HG03064 (cell line): ENCODE results near the gene TBRG1.
A peak's percentile ranks its signal among the peaks of the same experiment; 100 is the strongest.

Source experiments
- ATAC-seq: cut with Tn5 transposase; IDR thresholded peaks from one replicate; pipeline ENCODE4 v1.9.1; 2021; ENCODE audit warnings: low read depth; ENCODE audit not compliant: unreplicated experiment

The TBRG1 gene

DNA sequence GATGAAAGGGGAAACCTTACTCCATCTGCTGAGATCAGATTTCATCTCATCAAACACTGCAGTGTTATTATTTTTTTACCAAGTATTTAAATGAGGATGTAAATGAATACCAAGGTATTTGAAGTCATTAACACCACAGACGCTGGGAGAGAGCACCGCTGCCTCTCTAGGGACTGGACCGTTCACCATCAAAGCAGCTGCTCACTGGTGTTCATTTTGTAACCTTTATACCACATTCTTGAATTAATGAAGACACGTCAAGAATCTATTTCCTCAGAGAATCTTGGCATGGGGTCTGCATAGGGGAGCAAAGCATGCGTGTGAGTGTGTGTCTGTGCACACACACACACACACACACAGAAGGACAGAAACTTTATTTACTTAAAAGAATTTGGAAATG, 35.2 kb downstream of the TBRG1 start:
- ATAC-seq = no peak

DNA sequence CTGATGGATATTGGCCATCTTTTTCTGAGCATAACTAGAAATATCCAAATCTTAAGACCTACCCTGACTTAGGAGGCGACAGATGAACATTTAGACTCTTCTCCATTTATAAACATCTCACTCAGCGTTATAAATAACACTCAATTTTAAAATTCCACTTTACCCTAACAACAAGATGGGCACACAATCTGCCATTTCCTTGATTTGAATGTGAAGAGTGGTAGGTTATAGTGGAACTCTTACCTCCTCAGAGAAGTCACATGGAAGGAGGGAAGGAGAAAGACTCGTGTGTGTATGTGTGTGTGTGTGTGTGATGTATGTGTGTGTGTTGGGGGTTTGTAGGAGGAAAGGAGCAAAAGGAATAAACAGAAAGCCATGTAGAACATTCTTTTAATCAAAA, 35.8 kb downstream of the TBRG1 start:
- ATAC-seq = no peak

DNA sequence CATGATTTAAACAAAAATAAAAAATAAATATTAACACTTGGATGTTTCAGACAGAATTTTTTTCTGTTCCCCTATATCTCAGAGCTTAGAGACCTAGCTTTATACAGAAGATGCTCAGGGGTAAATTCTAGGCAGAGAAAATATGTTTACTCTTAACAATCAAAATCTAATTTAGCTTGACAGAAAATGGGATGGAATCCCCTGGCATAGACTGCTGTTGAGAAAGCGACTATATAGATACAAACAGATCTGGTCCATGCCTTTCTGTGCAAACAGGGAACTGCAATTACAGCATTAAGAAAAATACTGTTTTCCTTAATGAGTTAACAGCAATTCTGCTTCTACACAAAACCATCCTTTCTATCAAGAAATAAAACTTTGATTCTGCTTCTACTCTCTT, 36.3 kb downstream of the TBRG1 start:
- ATAC-seq = no peak

DNA sequence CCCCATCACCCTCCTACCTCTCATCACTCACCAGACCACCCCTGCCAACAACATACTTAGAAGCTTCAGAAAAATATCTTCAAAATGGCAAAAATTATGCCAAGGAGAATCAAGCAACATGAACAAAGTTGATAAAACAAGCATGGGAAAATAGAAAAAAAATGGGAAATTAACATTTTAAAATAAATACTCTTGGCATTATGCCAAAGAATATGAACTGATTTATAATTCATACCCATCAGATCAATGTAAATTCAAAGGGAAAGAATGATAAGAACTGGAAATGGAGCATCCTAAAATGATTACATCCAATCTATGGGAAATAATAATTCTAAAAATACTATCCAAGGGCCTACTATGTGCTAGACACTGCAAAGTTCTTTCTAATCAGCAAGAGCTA, 38.9 kb downstream of the TBRG1 start:
- ATAC-seq = no peak

DNA sequence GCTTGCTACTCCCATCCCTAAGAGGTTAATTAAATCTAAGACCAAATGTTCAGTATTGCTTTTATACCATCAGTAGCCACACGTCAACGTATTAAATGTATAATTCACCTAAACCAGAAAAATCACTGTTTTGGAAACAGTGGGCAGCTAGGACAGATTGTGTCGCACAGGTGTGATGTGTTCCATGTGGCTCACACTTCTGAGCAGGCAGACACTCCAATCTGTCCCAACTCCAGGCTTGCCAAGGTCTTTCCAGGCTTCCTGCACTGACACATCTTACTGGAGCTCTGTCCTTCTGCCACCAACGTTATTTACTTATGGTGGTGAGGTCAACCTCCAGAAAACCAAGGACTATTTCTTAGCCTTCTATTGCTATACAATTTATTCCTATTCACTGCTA, 39.4 kb downstream of the TBRG1 start:
- ATAC-seq = no peak

DNA sequence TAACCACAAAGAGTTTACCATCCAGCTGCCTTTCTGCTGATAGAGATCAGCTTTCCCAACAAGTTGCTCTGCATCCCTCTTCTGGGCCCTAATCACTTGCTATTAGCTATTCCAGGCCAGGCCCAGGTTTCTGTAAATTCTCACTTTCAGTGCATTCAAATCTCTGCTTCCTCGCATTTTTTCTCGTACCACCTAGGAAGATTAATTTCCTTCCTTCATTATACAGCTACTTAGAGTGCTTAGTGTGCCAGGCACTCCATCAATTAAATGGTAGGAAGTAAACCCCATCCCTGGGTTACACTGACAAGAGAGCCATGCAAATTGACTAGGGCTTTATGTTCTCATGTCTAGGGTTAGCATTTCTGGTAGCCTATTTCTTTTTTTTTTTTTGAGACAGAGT, 41.2 kb downstream of the TBRG1 start:
- no peak for ATAC-seq

DNA sequence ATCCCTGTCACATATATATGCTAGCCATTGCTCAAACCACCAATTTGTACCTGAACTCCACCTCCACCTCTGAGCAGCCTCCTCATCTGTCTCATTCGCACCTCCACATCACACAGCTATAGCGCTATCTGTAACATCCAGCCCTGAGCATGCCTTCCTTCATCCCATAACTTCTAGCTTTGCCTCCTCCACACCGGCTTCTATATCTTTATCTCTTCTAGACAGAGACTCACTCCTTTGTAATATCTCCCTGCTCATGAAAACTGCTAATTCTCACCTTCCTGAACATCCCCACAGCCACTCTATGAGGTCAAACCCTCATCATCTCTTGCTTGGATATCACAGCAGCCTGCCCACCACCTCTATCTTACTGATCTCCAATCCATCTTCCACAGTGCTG, 44.9 kb downstream of the TBRG1 start:
- no peak for ATAC-seq

DNA sequence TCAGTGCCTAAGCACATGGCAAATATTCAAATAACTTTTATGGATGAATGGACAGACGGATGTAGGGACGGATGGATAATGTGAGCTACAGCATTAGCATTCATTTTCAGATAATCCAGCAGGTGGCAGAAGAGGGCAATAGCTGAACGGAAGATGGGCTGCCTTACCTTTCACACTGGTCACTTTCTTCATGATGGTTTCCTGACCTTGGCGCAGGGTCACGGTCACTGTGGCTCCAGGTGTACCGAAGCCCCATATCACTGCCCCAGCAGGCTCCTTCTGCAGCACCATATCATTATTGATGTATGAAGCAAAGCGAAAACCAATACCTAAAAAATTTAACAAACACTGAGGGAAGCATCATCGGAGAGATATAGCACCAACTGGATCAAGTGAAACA, 46.5 kb downstream of the TBRG1 start:
- no peak for ATAC-seq

DNA sequence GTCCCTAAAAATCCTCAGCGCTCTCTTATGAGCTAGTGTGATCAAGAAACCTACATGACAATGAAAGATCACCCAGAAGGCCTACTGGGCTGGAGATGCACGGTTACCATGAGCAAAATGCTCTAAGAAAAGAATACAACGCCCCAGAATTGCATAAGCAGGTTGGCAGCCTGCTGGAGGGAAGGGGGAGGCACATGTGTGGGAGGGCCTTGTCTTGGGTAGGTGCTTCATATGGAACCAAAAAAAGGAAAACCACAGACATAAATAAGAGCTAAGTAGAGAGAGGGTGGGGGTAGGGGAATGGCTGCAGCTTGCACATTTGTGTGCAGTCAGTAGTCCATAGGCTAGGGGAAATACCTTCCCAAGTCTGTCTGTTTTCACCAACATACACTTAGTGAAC, 48.1 kb downstream of the TBRG1 start:
- no peak for ATAC-seq

DNA sequence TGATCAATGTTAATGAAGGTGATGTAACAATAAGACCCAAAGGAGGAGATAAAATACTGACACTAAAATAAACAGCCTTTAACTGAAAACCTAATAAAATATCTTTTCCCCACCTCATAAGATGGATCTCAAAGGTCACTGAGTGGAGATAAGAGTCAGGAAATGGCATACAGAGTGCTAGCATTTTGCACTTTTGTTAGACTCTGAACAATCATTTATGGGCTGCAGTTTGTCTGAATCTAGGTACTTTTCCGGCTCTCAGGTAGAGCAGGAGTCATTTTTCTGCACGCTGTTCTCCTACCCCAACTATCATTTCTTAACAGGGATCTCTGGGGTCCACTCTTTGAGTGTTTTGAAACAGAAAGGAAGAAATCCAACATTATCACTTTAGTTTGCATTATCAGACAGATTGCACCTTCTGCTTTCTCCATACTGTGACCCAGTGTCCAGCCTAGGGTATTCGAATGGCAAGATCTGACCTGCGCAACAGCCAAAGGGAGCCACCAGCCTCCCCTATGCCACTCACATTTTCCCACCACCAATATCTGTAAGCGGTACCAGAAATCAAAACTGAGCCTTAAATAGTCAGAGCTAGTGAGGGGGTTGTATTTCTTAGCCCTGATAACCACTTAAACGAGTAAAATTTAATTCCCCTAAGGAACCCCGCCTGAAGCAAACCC, 50.0 kb downstream of the TBRG1 start:
- no peak for ATAC-seq

DNA sequence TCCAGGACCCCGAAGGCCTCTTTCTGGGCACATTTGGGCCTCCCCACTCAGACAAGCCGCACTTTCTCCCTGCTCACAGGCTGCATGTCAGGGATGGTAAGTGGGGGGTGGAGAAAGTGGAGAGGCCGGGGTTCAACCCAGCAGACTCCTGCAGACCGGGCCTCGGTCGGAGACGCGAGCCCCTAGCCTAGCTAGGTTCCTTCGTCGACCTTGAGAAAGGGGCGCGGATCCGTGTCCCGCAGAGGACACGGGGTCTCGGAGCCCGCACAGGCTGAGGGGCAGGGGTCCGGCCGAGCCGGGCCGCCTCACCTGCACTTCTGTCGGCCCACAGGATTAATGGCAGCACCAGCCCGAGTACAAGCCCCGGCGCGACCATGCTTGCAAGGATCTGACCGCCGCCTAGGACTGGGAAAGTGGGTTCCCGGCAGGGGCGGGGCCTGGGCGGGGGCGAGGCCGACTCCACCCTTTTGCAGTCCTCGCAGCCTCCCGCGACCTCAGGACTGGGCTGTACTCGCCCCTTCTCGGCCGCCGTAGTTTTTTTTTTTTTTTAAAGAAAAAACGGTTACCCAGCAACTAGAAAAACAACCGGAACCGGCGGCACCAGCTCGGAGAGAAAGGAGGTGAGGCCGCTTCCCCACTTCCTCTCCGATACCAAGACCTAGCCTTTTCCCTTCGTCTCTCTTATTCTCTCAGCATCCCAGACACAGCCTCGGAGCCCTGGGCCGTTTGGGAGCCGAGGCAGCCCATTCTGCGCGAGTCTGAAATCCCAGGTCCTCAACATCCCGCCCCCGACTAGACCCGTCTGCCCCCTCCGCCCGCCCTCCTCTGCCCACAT, 50.9 kb downstream of the TBRG1 start, which contains the start of the genes SIAE and SPA17:
Gene SIAE, minus strand, starts transcription at position 407 of the 835 bp plus-strand sequence. Its CDS starts 31 bp downstream, at position 376.
Gene SPA17, plus strand, starts transcription at position 572 of the 835 bp plus-strand sequence. CDS start 1,361 bp downstream, outside the sequence.
- peak; percentile 87 for ATAC-seq

DNA sequence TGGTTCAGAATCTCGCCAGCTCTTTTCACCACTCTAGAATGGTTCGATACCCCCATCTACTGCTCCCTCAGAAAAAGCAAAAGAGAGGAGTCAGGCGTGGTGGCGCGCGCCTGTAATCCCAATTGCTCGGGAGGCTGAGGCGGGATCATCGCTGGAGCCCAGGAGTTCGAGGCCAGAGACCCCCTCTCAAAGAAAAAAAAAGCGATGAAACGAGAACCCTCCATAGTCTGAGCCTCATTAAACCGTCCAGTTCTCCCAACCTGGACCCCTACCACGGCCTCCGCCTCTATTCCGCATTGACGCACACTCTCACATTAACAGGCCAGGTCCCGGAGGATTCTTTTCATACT, 51.5 kb downstream of the TBRG1 start:
- ATAC-seq = no peak

DNA sequence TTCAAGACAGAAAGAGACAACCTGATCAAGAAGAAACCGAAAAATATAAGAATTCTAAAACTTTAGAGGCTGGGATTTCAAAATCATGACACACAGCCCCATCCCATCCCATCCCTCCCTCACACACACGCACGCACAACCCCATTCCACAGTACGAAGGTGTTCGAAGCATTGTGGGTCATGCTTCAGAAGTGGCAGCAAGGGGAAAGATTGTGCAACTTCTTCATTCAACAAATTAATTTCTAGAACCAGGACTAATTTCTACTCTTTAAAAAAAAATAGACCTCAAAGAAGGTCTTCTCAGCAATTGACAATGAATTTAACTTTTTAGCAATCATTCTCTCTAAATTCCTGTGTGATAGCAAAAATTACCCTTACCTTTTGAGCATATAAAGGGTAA, 51.9 kb downstream of the TBRG1 start:
- no peak for ATAC-seq

DNA sequence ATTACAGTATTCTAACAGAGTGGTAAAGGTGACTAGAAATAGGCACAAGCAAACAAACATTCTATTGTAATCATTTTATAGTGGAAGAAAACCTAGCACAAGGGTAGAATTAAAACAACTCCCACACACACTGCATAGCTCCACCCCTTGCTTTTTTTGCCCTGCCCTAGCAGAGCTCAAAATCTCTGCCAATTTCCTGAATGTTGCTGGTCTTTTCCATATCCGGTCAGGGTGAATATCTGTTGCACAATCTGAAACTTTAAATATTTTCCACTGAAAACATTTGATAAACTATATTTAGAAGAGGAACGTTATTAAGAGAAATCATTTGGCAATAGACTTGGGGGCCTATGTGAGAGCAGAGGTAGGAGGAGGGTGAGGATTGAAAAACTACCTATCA, 53.7 kb downstream of the TBRG1 start:
- ATAC-seq = no peak

DNA sequence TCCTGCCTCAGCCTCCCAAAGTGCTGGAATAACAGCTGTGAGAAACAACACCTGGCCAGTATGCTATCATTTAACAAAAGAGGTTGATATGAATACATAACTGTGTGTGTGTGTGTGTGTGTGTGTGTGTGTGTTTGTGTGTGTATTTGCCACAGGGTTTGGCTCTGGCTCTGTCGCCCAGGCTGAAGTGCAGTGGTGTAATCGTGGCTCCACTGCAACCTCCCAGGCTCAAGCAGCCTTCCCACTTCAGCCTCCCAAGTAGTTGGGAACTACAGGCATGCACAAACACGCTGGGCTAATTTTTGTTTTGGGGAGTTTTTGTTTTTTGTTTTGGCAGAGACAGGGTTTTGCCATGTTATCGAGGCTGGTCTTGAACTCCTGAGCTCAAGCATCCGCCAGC, 55.8 kb downstream of the TBRG1 start:
- ATAC-seq = no peak

DNA sequence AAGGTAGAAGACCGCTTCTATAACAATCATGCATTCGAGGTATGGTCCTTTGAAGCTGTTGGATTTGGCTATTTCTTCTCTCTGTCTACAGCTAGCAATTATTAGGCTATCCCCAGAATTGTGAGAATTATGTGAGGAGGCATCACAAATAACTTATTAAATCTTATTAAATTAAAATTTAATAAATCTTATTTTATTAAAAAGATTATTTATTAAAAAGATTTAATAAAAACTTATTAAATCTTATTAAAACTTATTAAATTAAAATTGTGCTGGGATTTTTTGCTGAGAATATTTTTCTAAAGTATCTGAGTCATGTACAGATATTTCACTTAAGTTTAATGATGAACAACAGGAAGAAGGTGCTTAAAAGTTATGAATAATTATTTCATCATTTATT, 58.8 kb downstream of the TBRG1 start:
- no peak for ATAC-seq

DNA sequence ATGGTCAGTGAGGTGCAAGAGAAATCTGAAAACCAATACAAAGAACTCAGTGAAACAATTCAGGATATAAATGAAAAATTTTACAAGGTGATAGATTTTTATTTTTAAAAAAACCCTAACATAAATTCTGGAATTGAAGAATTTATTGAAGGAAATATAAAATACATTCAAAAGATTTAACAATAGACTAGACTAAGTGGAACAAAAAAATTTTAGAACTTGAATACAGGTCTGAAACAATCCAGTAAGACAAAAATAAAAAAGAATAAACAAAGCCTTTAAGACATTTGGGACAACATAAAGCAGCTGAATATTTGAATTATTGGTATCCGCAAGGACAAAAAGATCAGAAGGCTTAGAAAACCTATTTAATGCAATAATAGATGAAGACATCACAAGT, 59.8 kb downstream of the TBRG1 start:
- no peak for ATAC-seq
